A549 treated with dexamethasone at 1 μM for 4 hours (cell line): ENCODE results near the gene IFNA13. TPM values are rescaled to one million over a fixed set of nuclear protein-coding genes. Genes with fewer than 3 reads are reported as not detected.

Source experiments
- total RNA-seq: library from RNA; stranded (reverse); fragments of 200-300 nt; extraction: Qiagen RNA extraction; gene quantifications from 5 replicates; pipeline ENCODE4 v1.2.3, GENCODE V29; 2022

The IFNA13 gene
- total RNA-seq: not detected in 5 replicates

DNA sequence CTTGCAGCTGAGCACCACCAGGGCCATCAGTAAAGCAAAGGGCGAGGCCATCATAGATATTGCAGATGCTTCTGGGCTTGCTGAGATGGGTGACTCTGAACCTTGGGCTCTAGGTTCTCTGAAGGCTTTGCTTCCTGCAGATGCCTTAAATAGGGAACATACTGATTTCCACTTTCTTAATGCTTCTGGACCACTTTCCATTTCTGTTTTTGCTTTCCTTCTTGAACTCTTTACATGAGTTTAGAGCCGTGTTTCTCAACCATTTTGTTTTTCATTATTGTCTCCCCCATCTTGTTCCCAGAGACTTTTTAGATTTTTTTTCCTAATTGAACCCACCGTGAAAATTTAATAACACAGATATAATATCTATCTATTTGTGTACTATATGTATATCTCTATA is at the start of gene IFNA13:
Gene IFNA13, minus strand, starts transcription at position 101 of the 400 bp plus-strand sequence. Its CDS starts 47 bp downstream, at position 54.

DNA sequence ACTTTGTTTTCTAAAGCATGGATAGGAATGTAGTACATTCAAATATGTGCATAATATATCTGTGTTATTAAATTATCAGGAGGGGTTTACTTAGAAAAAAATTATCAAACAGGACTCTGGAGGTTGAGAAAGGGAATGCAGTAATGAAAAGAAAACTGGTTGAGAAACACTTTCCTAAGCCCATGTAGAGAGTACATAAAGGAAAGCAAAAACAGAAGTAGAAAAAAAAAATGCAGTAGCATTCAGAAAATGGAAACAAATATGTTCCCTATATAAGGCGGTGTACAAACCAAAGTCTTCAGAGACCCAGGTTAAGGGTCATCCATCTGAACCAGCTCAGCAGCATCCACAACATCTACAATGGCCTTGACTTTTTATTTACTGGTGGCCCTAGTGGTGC is 41.0 kb upstream of the IFNA13 start, which contains the start of gene IFNA8:
Gene IFNA8, plus strand, starts transcription at position 301 of the 400 bp plus-strand sequence. Its CDS starts 60 bp downstream, at position 361.

GRCh38 chr9:21385131-21385670 is 17.3 kb upstream of the IFNA13 start, which contains the start of gene IFNA2:
Gene IFNA2, minus strand, starts transcription at chr9:21385398. Its CDS starts 69 bp downstream, at chr9:21385329.

GRCh38 chr9:21350787-21351186 is 17.1 kb downstream of the IFNA13 start, which contains the start of gene IFNA6:
Gene IFNA6, minus strand, starts transcription at chr9:21350887. Its CDS starts 0 bp downstream, at chr9:21350887.

DNA sequence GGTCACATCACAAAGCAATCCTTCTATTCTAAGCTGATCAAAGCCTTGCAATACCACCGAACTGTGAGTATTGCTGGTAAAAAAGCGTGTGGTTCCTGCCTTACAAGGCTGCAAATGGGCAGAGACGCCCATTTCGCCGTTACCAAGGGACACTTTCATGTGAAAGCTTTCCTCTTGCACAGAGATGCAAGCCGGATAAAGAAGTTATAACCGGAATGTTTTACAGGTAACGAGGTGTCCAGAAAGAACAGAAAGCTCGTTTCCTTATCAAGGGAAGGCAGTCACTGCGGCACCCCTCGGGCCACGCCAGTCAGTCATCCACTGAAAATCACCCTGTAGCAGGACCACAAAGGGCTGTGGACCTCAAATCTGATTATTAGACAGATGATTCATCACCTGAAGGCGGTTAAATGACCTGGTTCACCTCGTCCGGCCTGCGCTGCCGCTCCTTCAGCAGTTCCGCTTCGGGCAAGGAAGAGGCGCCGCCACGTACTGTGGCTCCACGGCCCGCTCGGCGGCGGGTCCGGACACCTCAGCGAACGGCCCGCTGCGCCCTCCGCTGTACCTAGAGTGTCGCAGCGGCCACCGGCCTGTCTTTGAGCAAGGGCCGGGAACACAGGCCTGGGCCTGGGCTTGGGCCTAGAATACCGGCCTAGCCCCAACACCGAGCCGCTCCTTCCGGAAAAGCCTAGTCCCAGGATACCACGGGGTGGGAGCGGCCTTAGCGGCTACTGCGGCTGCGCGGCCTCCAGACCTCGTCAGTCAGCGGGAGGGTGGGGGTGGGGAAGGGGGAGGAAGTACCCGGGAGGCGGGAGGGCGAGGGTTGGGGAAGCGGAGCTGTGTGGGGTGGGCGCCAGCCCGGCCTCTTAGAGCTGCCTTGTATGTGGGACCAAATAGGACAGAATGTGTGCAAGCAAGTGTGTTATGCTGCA is 32.9 kb downstream of the IFNA13 start, which contains the start of gene KLHL9:
Gene KLHL9, minus strand, starts transcription at position 704 of the 932 bp plus-strand sequence. Its CDS starts 545 bp downstream, at position 159.

Other genes starting within 250 kb of the IFNA13 start
- gene IFNW1, start 226.2 kb downstream of the IFNA13 start, total RNA-seq: not detected in 5 replicates
- gene IFNA21, start 201.4 kb downstream of the IFNA13 start, total RNA-seq: not detected in 5 replicates
- gene IFNA4, start 180.5 kb downstream of the IFNA13 start, total RNA-seq: not detected in 5 replicates
- not detected in 5 replicates for gene IFNA7, start 165.9 kb downstream of the IFNA13 start, total RNA-seq
- not detected in 5 replicates for gene IFNA10, start 160.9 kb downstream of the IFNA13 start, total RNA-seq
- not detected in 5 replicates for gene IFNA16, start 150.7 kb downstream of the IFNA13 start, total RNA-seq
- gene IFNA17, start 139.8 kb downstream of the IFNA13 start, total RNA-seq: not detected in 5 replicates
- gene IFNA14, start 128.1 kb downstream of the IFNA13 start, total RNA-seq: not detected in 5 replicates
- gene IFNA5, start 62.7 kb downstream of the IFNA13 start, total RNA-seq: not detected in 5 replicates
- gene KLHL9, start 32.7 kb downstream of the IFNA13 start, total RNA-seq: 15.3 to 21.4 TPM (median 19.5 TPM) in 5 replicates
- not detected in 5 replicates for gene IFNA6, start 17.2 kb downstream of the IFNA13 start, total RNA-seq
- not detected in 5 replicates for gene IFNA2, start 17.3 kb upstream of the IFNA13 start, total RNA-seq
- gene IFNA8, start 41.1 kb upstream of the IFNA13 start, total RNA-seq: not detected in 5 replicates
- not detected in 5 replicates for gene IFNA1, start 72.4 kb upstream of the IFNA13 start, total RNA-seq
- gene IFNE, start 114.3 kb upstream of the IFNA13 start, total RNA-seq: 0.49 to 0.83 TPM (median 0.73 TPM) in 5 replicates